Occipital lobe (tissue), 2 donors: ENCODE data around the gene FOXP1. TPM values are rescaled to one million over a fixed set of nuclear protein-coding genes. Genes with fewer than 3 reads are reported as not detected.

Source experiments
- DNase-seq: peaks from one replicate; lab custom pipeline; 2025; lab: John Stamatoyannopoulos, UW
- total RNA-seq: library from RNA; depleted of rRNA; stranded (reverse); fragments of >200 nt; gene quantifications from one replicate; pipeline ENCODE4 v1.2.3, GENCODE V29; 2014

The FOXP1 gene
- total RNA-seq, 1 donor from 2014 or later, result 168 TPM

DNA sequence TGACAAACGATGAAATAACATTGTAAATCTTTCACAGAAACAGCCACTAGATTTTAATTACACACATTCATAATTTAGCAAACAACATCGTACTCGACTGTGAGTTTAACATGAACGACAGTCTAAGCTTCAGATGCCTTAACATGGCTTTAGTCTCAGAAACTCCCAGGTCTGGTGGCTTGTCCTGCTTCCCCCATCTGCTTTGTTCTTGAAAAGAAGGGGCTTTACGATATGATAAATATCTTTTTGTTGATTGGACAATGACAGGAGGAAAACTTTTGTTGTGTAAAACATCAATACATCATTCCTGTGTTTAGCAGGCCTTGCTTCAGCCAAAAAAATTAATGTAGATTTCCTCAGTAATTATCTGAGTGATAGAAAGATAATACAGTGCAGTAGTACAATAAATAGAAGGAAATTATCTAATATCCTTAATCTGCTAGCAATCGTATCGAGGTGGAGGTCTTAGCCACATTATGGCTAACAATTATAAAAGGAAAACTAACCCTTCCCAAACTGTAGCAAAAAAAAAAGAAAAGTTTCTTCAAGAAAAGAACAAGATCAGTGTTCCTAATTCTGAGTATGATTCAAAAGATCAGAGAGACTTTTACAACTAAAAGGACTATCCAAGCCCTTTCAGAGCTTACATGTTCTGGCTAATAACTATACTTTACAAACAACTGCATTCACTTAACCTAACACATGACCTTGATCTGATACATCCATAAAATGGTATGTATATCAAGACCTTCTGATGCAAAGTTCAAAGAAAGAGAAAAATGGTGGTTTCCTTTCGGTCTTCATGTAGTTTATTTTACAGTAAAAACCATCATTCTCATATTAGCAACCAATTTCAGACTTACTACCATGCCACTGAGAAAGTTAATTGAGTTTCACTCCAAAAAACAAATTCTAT, 535.7 kb downstream of the FOXP1 start:
- no peak for DNase-seq

DNA sequence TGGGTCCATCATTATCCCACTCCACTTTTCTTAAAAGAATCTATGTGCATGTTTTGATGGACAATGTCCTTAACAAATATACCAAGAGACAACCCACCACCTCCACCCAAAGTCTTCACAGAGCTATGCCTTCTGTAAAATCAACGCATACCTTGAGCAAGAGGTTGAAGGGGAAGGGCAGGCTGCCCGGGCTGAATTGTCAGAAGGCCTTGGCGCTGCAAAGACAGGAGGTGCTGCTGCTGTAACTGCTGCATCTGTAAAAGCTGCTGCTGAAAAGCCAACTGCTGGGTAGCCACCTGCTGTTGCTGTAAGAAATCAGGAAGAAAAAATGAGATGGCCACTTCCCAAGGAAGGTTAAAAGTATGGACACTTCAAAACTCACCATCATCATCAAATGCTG, 536.7 kb downstream of the FOXP1 start:
- DNase-seq, result no peak

DNA sequence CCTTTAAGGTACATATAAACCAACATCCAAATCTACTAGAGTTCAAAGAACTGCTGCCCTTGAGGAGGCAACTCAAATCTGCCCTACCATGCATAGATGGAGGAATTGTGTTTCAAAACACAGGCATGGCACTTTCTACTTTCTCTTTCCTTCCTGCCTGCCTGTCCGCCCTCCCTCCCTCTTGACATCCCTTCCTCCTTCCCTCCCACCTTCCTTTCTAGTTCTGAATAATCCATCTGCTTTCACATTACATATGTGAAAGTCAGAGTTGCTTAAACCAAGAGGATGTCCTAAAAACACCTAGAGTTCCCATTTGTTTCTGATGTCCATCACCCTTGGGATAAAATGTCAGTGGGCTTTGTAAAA, 537.6 kb downstream of the FOXP1 start:
- DNase-seq, result no peak

DNA sequence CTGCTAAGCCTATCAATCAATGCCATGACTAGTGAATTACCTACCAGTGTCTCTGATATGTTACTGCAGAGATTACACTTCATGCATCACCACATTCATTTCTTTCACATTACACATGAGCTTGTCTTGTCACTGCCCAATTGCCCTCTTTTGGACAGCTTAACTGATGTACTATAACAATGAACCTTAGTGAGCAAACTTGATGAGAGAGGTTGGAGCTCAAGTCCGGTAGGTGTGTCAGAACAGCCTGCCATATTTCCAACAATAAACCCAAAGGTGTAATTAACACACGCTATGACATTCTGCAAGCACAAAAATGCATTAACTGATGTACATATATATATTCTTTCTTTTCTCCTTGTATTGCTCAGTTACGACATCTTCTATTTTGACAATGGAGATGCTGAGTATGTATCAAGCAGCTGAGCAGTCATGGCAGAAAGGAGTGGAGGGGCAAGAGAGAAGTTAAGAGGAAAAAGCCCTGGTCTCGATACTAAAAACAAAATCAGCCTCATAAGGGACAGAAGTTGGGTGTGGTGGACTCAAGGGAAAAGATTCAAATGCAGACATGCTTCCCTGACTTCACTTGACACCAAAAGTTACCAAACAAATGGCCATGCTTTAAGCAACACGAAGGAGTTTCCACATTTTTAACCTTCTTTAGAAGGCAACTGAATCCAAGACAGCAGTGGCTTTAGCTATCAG, 538.2 kb downstream of the FOXP1 start:
- no peak for DNase-seq

DNA sequence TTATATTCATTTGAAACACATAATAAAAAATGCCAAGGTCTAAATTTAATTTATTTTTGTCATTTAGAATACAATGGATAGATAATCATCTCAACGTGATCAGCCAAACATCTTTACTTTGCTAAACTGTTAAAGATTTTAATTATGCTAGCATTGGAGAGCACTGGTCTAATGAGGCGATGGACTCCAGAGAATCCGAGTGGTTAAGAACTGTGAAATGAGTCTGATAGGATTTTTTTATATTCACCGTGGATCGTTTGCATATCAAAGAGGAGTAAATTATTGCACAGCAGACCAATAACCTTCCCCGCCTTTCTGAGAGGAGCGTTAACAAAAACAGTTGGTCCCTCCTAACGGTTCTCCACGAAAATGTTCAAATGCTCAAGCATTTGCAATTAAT, 540.8 kb downstream of the FOXP1 start:
- DNase-seq, result no peak

DNA sequence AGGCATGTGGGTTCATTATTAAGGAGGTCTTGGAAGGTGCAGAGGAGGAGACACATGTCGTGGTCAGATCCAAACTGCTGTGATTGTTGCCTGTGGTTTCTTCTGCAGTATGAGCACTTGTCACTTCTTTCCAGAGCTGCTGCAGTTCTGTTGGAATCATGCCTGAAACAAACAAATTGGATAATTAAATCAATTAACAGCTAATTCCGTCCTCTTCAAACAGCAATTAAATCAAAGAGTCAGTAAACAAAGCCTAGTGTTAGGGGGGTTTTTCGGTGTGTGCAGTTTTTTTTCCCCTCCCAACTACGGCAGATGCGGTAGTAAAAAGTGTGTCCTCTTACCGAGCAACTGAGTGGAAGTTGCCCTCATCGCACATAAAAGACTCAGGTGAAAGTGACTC, 542.2 kb downstream of the FOXP1 start:
- no peak for DNase-seq

DNA sequence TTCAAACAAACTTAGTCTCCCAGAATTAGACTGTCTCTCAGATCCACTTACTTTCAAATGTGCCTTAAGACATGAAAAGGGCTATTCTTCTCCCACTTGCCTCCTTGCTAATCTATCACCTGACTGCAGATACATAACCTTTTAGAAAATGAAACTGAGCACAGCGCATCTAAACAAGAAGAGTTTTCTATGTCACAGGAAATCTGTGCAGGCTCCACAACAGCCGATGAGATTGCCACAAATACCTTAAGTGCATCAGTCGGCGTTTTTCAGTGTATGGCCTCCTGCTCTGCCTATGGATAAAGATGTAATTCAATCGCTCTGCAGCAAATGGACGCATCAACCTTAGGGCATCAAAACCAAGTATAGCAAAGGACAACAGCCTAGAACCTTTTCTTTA, 544.2 kb downstream of the FOXP1 start:
- no peak for DNase-seq

DNA sequence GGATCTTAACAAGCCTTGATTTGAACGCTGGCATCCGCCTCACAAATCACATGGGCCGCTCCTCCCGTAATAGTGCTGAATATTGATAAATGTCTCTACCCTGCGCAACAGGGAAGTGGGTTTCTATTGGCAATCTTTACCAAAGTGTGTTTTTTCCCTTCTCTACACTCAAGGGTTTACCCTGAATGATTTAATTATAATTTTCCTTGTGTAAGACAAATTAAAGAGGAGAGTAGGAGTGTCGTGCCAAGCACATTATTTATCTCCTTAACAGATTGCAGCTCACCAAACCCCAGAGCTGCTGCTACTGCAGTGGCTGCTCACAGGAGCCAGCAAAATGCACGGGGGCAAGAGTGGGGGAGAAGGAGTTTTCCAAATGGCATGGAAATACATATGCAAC, 545.8 kb downstream of the FOXP1 start:
- no peak for DNase-seq

DNA sequence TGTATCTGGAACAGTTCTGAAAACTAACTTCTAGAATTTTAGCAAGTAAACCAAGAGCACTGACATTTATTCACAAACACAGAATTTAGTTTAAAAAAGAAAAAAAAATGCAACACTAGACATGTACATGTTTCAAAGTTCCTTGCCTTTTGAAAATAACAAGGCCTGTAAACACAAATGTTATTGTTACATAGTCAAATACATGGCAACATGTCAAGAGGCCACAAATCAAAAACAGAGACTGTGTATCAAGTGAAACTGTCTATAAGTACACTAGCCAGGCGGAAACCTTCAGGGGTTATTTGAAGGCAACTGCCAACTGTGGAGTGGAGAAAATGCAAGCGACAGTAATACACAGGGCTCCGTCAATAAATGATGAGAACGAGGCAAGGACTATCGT, 547.6 kb downstream of the FOXP1 start:
- no peak for DNase-seq

DNA sequence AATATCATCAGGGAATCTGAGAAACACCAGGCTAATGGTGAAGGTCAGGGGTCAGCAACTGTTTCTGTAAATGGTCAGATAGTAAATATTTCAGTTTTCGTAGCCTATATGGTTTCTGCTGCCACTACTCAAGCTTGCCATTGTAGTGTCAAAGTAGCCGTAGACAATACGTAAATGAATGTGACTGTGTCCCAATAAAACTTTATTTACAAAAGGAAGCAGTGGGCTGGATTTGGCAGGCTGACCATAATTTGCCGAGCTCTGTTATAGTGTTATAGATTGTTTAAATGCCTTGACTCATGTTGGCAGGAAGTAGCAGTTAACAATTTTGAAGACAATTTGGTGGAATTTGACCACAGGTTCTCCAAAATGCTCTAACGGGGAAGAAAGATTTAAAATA, 548.2 kb downstream of the FOXP1 start:
- no peak for DNase-seq

DNA sequence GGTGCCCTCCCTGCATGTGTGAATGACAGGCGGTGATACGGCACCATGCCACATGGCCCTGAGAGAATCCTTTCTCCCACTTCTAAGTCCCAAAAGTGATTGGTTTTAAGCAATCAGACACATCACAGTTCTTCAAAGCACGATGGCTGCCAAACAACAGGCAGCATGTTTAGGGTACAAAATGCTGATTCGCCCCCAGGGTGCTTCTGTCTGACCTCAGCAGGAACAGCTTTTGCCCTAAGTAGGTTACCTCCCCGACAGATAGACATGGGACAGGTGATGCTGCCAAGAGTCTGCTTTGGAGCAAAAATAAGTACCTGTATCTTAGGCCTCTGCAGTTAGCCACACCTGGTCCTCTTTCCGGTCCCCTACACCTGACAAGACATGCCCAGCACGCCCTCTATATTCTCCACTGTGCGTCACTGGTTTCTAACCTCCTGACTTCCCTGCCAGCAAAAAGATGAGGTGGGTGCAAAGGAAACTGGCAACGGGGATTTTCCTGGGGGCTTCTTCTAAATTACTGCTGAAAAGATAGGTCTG, 549.8 kb downstream of the FOXP1 start:
- DNase-seq, result no peak

DNA sequence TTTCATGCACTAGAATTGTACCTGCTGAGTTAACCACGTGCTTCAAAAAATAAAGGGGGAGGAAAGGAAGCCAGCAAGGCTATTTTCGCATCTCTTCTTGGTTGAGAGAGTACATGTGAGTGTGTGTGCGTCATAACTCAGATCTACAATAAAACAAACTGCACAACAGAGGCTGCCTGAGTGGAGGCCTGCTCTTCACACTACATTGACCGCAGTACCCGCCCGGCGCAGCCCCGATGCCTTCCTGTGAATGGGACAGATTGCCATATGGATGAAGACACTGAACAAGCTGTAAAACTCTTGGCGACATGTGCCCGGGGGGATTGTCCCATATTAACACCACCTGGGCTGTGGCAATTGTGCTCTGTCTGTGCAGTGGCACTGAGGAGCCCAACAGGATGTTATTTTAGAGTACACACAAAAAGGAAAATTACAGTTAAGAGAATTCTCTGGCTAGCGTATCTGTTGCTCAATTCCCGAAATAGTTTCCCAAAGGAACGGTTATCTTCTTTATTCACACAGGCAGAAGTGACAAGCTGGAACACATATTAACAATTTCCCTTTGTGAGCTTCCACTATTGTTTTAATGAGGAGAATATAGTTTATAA, 551.5 kb downstream of the FOXP1 start:
- no peak for DNase-seq

DNA sequence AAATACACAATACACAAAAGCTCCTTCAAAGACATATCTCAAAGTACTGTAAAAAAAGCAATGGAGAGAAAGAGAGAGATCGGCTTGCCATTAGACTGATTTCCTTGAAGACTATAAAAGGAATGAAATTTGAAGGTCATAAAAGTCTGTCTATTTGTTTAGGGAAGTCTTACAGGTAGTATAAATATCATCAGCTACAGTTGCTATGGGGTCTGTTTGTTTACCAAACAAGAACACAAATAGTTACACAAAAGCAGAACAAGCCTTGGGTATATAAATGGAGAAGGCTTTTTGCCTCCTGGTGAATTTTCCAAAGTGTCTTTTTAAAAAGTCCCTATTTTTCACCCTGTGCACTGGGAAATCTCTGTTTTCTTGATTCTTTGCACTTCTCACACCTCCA, 552.3 kb downstream of the FOXP1 start:
- no peak for DNase-seq

DNA sequence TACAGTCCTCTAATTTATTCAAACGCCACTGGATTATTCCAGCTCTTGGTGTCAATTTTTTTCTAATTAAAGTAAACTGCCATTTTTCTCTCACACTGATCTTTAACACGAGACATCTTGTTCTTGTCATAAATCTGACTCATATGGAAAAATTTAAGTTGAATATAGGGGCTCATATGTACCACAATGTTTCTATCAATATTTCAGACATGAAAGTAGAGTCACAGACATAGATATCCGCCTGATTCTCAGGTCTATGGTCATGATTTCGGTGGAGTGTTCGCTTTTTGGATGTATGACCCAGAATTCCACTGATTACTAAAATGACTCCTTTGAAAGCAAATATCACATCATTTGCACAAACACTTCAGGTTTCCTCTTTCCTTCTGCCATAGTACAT, 552.8 kb downstream of the FOXP1 start:
- no peak for DNase-seq

DNA sequence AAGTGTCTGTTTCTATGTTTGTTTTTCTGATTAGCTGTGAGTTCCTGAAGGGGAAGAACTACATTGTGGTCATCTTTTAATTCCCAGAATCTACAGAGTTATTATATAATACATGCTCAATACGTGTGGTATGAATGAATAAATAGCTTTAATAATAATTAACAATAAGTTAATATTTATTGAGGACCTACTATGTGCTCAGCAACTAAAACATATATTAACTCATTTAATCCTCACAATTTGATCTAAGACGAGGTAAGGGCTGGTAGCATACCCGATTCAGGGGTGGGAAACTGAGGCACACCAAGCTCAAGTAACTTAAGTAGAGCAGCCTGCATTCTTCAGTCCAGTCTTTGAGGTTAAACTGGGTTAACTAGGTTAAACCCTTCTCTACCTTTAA, 553.8 kb downstream of the FOXP1 start:
- no peak for DNase-seq

DNA sequence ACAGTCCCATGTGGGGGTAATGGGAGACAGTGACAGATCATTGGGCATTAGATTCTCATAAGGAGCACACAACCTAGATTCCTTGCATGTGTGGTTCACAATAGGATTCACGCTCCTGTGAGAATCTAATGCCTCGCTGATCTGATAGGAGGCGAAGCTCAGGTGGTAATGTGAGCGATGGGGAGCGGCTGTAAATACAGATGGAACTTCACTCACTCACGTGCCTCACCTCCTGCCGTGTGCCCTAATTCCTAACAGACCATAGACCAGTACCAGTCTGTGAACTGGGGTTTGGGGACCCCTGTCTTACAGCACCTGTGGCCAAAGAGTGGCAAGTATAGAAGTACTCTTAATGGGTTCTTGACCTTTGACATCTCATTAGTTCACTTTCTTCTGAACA, 554.7 kb downstream of the FOXP1 start:
- no peak for DNase-seq

DNA sequence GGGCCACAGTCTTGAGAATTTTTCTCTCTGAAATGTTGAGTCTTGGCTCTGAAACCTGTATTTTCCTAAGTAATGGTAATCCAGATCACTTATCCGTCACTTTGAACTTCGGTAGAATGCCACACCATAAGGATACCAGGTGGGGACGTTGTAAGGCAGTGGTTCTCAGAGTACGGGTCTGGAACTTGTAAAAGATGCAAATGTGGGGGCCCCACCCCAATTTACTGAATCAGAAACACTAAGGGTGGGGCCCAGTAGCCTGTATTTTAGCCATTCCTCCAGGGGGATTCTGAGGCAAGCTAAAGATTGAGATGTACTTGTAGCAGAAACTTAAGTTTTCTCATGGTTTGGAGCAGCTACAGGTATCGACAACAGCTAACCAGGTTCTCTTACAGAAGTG, 555.3 kb downstream of the FOXP1 start:
- no peak for DNase-seq

DNA sequence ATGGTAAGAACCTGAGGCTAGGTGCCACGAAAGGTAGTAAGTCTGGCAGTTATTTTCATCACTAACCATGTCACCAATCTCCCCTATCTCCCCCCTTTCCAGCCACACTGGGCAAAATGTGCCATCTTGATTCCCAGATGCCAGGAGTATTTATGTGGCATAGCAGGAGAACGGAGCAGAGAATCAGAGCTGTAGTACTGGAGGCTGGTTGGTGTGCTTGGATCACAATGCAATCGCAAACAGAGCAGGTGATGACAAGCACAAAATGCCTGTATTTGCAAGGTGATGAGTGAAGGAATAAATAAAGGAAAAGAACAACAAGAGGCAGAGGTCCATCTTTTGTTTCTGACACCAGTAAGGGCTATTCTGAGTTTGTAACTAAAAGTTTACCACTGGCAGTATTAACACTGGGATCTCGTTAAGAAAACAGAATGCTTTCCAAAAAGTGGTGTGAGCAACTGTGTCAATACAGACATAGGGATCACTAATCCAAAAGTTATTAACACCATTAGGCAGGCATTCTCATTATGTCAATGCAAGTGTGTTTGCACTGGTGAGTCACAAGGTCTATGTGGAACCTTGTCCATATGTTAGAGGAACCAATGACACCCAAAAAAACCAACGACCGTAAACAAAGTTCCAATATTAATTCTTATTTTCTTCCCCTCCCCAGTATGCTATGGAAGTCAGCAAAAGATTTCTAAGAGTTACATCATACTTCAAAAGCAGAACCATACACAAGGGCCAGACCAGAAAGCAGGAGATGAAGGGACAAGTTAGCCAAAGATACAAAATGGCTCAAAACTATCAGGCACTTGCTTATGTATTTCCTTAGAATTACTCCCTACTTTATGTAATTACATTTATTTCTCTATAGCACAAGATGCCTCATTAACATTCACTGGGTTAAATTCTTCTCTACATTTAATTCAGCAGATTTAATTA, 556.6 kb downstream of the FOXP1 start:
- no peak for DNase-seq

DNA sequence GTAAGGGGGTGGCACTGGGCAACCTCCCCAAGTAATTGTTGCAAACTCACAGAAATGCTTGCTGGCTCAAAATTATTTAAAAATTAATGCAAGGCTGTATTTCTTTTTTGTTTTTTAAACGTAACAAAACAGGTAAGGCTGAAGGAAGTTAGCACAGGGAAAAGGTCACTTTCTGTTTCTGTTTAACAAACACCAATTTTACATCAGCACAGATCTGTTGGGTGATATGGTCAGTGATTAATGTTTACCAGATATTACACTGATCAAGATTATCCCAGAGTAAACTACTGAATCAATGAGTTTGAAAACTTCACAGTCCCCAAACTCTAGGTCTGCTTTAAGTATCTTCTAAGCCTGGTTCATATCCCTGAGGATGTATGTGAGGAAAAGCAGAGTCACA, 558.0 kb downstream of the FOXP1 start:
- no peak for DNase-seq

DNA sequence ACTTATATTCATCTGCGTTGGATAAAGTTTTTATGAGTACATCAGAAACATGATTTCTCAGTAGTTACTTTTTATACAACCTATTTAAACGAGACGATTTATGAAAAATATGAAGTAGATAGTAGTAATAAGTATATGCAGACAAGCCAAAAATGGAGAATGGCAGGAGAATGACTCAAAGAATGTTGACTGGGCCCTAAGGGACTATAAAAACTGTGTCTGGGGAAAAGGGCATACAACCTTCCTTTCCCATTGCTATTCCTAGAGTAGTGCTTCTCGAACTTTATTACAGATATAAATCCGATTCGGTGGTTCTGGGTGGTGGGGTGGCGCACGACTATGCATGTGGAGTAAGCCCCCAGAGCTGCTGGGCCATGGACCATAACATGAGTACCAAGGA, 558.5 kb downstream of the FOXP1 start:
- DNase-seq, result no peak
